HFFc6 (cell line): ENCODE results near the gene KRTAP4-4. TPM values are rescaled to one million over a fixed set of nuclear protein-coding genes. Genes with fewer than 3 reads are reported as not detected.
"Not testable (repeated sequence)": the region's sequence is repeated elsewhere in the genome, so short reads cannot be mapped to it uniquely, and the experiment has no call there.

Experiments used
- DNase-seq: peaks from one replicate; pipeline ENCODE4 v3.0.0-alpha.2; 2018
- H3K27ac Mint-ChIP-seq: 2 replicates; pipeline ENCODE4 v1.8.0; 2020; ENCODE audit warnings: mild to moderate bottlenecking, mixed read lengths
- H3K27me3 Mint-ChIP-seq: 2 replicates; pipeline ENCODE4 v1.8.0; 2021; ENCODE audit warnings: mild to moderate bottlenecking, moderate library complexity, mixed read lengths; ENCODE audit not compliant: insufficient read depth
- H3K36me3 Mint-ChIP-seq: 2 replicates; pipeline ENCODE4 v1.8.0; 2021; ENCODE audit warnings: low read depth, mixed read lengths
- H3K4me1 Mint-ChIP-seq: 2 replicates; pipeline ENCODE4 v1.8.0; 2020; ENCODE audit warnings: low read depth, mixed read lengths
- H3K4me3 Mint-ChIP-seq: 2 replicates; pipeline ENCODE4 v1.8.0; 2020; ENCODE audit warnings: mild to moderate bottlenecking, moderate library complexity, mixed read lengths
- H3K9me3 Mint-ChIP-seq: 2 replicates; pipeline ENCODE4 v1.8.0; 2020; ENCODE audit warnings: mild to moderate bottlenecking, mixed read lengths
- CTCF ChIP-seq: fragments of 200-600 bp; sonication (generic); IDR thresholded peaks from 2 replicates; pipeline ENCODE4 v1.5.0; 2021; ENCODE audit warnings: antibody characterized with exemption, mild to moderate bottlenecking
- total RNA-seq, 6 experiments: library from RNA; stranded (reverse); fragmentation: NEBNext Ultra II Directional; extraction: Animal tissue kit (Norgen Biotek cat#: 25700); gene quantifications; 2 replicates in 1 of 6; 3 replicates in 5 of 6; pipeline ENCODE4 v1.2.3, GENCODE V29; 2021

The KRTAP4-4 gene
- total RNA-seq, 6 experiments from 2014 or later = not detected

GRCh38 chr17:41121742-41122141 lies 38.8 kb downstream of the KRTAP4-4 start:
- peaks cover 26% of the 10 kb centered on the region for H3K36me3 Mint-ChIP-seq
- H3K4me3 Mint-ChIP-seq = no peak overlapping the region
- peak overlapping the region; percentile 76 for H3K27ac Mint-ChIP-seq
- DNase-seq = no peak
- no peak for TF ChIP-seq CTCF
- H3K9me3 Mint-ChIP-seq = peaks cover 8% of the 10 kb centered on the region
- H3K27me3 Mint-ChIP-seq = no peaks in the 10 kb centered on the region
- peaks cover 78% of the 10 kb centered on the region for H3K4me1 Mint-ChIP-seq

- H3K36me3 Mint-ChIP-seq = peaks cover 20% of the 10 kb centered on the region
- DNase-seq = peak; percentile 90
- not testable (repeated sequence) for H3K9me3 Mint-ChIP-seq, H3K27me3 Mint-ChIP-seq
- peak overlapping the region; percentile 35; the same call in 1 of the 2 replicates for H3K4me3 Mint-ChIP-seq
- peak overlapping the region; percentile 85 for H3K27ac Mint-ChIP-seq
- H3K4me1 Mint-ChIP-seq = peaks cover 91% of the 10 kb centered on the region
These were observed 40.6 kb downstream of the KRTAP4-4 start for GRCh38 chr17:41119696-41120690.

- Mint-ChIP-seq H3K4me3 (peak overlapping the region; percentile 17), H3K9me3 (peaks cover 8% of the 10 kb centered on the region), H3K27ac (peak overlapping the region; percentile 77), H3K36me3 (peaks cover 20% of the 10 kb centered on the region), H3K27me3 (no peaks in the 10 kb centered on the region), H3K4me1 (peaks cover 83% of the 10 kb centered on the region)
- TF ChIP-seq CTCF = no peak
- DNase-seq = peak; percentile 59
These were observed 41.8 kb downstream of the KRTAP4-4 start for GRCh38 chr17:41118721-41119120.

GRCh38 chr17:41117846-41118386 lies 42.6 kb downstream of the KRTAP4-4 start, which contains the start of gene KRTAP4-11:
Gene KRTAP4-11, minus strand, starts transcription at chr17:41118373. Its CDS starts 58 bp downstream, at chr17:41118315.
- H3K4me1 Mint-ChIP-seq = peaks cover 75% of the 10 kb centered on the region
- H3K36me3 Mint-ChIP-seq = peaks cover 22% of the 10 kb centered on the region
- not testable (repeated sequence) for DNase-seq, H3K27me3 Mint-ChIP-seq
- peak within 1 kb of the TSS; percentile 77 for H3K27ac Mint-ChIP-seq
- peak within 1 kb of the TSS; percentile 17 for H3K4me3 Mint-ChIP-seq
- H3K9me3 Mint-ChIP-seq = peaks cover 14% of the 10 kb centered on the region

- H3K36me3 Mint-ChIP-seq = peaks cover 21% of the 10 kb centered on the region
- H3K27me3 Mint-ChIP-seq = no peaks in the 10 kb centered on the region
- H3K4me1 Mint-ChIP-seq = peaks cover 65% of the 10 kb centered on the region
- H3K4me3 Mint-ChIP-seq = no peak overlapping the region; the same call in 1 of the 2 replicates
- peak; percentile 68 for DNase-seq
- H3K9me3 Mint-ChIP-seq = peaks cover 14% of the 10 kb centered on the region
- H3K27ac Mint-ChIP-seq = peak overlapping the region; percentile 67; the same call in 1 of the 2 replicates
- no peak for TF ChIP-seq CTCF
These were observed 44.3 kb downstream of the KRTAP4-4 start for GRCh38 chr17:41116297-41116696.

- peaks cover 28% of the 10 kb centered on the region for H3K9me3 Mint-ChIP-seq
- H3K36me3 Mint-ChIP-seq = peaks cover 53% of the 10 kb centered on the region
- peaks cover 46% of the 10 kb centered on the region for H3K4me1 Mint-ChIP-seq
- H3K4me3 Mint-ChIP-seq = peak overlapping the region; percentile 76; the same call in 1 of the 2 replicates
- no peak for DNase-seq
- H3K27ac Mint-ChIP-seq = peak overlapping the region; percentile 72; the same call in 1 of the 2 replicates
- no peak for TF ChIP-seq CTCF
- no peaks in the 10 kb centered on the region for H3K27me3 Mint-ChIP-seq
These were observed 49.2 kb downstream of the KRTAP4-4 start for GRCh38 chr17:41111151-41111885.
